Kidney epithelial cell (primary cell): ENCODE measurements around the gene ZBTB42. TPM values are rescaled to one million over a fixed set of nuclear protein-coding genes. Genes with fewer than 3 reads are reported as not detected.

Experiments used
- DNase-seq: peaks from one replicate; pipeline ENCODE4 v3.0.0-alpha.2; 2010; ENCODE audit warnings: low read depth
- H3K27me3 ChIP-seq: 2 replicates; pipeline ENCODE4 v1.6.0; 2011; ENCODE audit warnings: low read length; ENCODE audit not compliant: control insufficient read depth, insufficient read depth
- H3K36me3 ChIP-seq: 2 replicates; pipeline ENCODE4 v1.5.1; 2011; ENCODE audit warnings: low read length; ENCODE audit not compliant: control insufficient read depth, insufficient read depth
- H3K4me3 ChIP-seq: 2 replicates; pipeline ENCODE4 v1.5.1; 2011; ENCODE audit warnings: low read depth, mild to moderate bottlenecking, control low read depth, low read length
- total RNA-seq: library from RNA; depleted of rRNA; stranded (reverse); fragments of >200 nt; gene quantifications from 2 replicates; pipeline ENCODE4 v1.2.3, GENCODE V29; 2015
- TF ChIP-seq, protein P1 (sequence below): IDR thresholded peaks from 2 replicates; pipeline ENCODE4 v1.5.1; 2011; ENCODE audit warnings: mild to moderate bottlenecking, moderate library complexity, low read length, control low read depth, inconsistent platforms; ENCODE audit not compliant: insufficient read depth, poor library complexity, severe bottlenecking

Gene ZBTB42
- total RNA-seq, 1 donor from 2014 or later, result 8.4 TPM

DNA sequence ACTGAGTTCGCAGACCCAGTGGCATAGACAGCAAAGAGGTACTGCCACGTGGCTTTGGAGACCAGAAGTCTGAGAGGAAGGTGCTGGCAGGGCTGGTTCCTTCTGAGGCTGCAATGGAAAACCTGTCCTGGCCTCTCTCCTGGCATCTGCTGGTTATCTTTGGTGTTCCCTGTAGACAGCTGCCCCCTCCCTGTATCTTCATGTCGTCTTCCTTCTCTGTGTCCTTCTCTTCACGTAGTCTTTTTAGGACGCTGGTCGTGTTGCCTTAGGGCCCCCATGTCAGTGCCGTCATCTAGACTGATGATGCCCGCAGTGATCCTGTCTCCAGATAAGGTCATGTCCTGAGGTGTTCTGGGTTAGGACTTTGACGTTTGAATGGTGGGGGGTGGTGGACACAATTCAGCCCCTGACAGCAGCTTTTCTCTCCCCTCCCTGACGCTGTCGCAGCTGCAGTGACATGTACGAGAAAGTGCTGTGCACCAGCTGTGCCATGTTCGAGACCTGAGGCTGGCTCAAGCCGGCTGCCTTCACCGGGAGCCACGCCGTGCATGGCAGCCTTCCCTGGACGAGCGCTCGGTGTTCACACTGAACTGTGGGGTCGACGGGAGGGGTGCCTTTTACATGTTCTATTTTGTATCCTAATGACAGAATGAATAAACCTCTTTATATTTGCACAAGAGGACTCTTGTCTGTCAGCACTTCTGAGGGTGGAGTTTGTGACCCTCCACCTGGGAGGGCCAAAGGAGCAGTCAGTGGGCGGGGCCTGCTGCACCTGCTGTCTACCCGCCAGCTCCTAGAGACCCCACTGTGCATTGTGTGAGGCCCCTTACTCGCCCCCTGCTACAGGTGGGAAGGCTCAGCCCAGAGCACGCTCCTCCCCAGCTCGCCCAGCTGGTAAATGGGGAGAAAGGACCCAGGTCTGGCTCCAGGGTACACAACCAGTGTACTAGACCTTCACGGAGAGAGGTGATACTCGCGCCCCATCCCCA is 41.6 kb upstream of the ZBTB42 start:
- Histone ChIP-seq H3K27me3 (no peaks in the 10 kb centered on the region), H3K4me3 (no peak overlapping the region), H3K36me3 (no peaks in the 10 kb centered on the region)
- DNase-seq, result no peak
- TF ChIP-seq, protein P1, sequence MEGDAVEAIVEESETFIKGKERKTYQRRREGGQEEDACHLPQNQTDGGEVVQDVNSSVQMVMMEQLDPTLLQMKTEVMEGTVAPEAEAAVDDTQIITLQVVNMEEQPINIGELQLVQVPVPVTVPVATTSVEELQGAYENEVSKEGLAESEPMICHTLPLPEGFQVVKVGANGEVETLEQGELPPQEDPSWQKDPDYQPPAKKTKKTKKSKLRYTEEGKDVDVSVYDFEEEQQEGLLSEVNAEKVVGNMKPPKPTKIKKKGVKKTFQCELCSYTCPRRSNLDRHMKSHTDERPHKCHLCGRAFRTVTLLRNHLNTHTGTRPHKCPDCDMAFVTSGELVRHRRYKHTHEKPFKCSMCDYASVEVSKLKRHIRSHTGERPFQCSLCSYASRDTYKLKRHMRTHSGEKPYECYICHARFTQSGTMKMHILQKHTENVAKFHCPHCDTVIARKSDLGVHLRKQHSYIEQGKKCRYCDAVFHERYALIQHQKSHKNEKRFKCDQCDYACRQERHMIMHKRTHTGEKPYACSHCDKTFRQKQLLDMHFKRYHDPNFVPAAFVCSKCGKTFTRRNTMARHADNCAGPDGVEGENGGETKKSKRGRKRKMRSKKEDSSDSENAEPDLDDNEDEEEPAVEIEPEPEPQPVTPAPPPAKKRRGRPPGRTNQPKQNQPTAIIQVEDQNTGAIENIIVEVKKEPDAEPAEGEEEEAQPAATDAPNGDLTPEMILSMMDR, result no peak

DNA sequence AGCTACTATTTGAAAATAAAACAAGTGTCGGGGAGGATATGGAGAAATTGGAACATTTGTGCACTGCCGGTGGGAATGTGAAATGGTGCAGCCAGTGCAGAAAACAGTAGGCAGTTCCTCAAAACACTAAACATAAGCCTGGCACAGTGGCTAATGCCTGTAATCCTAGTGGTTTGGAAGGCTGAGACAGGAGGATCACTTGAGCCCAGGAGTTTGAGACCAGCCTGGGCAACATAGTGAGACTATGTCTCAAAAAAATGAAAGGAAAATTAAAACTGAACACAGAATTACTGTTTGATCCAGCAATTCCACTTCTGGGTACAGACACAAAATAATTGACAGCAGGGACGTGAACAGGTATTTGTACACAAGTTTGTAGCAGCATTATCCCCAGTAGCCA is 35.4 kb upstream of the ZBTB42 start:
- Histone ChIP-seq H3K27me3 (no peaks in the 10 kb centered on the region), H3K36me3 (no peaks in the 10 kb centered on the region), H3K4me3 (no peak overlapping the region)
- DNase-seq, result no peak
- TF ChIP-seq, protein P1, result no peak

DNA sequence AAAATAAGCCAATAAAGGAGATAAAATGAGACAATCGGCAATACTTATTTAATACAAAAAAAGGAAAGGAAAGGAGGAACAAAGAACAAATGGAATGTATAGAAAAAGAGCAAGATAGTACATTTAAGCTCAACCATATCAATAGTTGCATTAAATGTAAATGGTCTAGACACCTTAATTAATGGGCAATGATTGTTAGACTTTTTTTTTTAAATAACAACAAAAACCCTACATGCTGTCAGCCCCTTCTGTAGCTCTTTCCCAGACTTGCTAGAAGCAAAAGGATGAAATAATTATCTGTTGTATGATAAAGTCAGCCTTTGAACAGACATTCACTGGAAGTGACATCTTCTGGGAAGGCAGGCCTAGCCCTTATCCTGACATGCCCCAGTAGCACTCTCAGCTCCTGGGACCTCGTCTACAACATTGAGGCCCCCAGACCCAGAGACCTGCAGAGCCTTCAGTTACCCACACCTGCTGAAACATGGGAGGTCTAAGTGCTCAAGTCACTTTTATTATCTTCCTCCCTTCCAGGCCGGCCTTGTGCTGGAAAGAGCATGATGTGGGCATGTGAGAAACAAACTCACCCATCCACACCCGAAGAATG is 34.5 kb upstream of the ZBTB42 start:
- TF ChIP-seq, protein P1, result no peak
- Histone ChIP-seq H3K4me3 (no peak overlapping the region), H3K36me3 (peaks cover 2% of the 10 kb centered on the region), H3K27me3 (no peaks in the 10 kb centered on the region)
- DNase-seq, result no peak

DNA sequence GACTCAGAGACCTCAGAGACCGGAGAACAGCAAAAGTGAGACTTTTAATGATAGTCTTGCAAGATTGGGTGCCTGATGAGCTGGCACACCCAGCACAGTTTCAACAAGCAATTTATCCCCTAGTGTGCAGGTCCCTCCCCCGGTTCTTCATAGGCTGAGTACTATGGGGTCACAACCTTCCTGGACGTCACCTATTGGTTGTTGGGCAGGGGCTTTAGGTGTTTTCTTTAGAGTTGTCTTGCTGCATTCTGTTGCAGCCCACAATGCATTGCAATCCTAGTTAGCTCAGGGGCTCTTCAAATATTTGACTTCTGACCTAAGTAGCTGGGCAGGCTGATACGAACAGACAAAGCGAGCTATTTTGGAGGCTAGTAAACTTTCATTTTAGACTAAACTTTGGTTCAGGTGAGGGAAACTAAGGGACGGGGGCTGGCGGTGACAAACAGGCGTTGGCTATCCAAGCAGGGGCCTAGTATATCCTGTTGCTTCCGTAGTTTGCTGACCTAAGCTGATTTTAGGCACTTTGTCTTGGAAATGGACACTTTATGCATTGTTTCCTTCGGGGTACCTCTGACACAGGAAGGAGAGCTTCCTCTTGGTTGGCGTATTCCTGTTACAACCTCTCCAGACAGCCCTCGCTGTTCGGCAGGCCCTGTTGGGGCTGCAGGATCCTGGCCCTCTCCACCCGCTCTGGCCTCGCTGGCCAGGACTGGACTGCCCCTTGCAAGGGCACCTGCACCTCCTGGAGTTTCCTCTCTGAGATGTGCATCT is 33.9 kb upstream of the ZBTB42 start:
- H3K27me3 ChIP-seq, result no peaks in the 10 kb centered on the region
- no peak for DNase-seq
- H3K4me3 ChIP-seq, result no peak overlapping the region
- TF ChIP-seq, protein P1, result no peak
- H3K36me3 ChIP-seq, result peaks cover 4% of the 10 kb centered on the region

DNA sequence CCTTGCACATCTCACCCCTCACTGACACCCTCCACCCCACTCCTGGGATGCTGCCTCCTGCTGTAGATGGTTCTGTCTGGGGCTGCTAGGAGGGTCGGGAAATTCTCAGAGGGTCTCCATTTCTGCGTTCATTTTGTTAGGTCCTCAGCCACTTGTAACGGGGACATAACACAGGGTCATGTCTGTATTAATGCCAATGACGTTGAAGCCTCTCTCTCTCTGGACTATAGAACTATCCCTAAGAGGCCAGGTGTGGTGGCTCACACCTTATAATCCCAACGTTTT is 33.3 kb upstream of the ZBTB42 start:
- TF ChIP-seq, protein P1, result no peak
- Histone ChIP-seq H3K27me3 (no peaks in the 10 kb centered on the region), H3K4me3 (no peak overlapping the region), H3K36me3 (peaks cover 4% of the 10 kb centered on the region)
- no peak for DNase-seq
